Stomach smooth muscle (tissue), 2 donors: ENCODE results near the gene ABLIM1.

Source experiments
- H3K27ac ChIP-seq: one replicate; pipeline ENCODE4 v1.7.0; 2013; ENCODE audit warnings: mild to moderate bottlenecking, low read length, inconsistent platforms
- H3K27me3 ChIP-seq, 2 donors: one replicate each; pipeline ENCODE4 v1.7.0; 2013; ENCODE audit warnings: low read length in 2 of 2; ENCODE audit not compliant: insufficient read depth in 2 of 2, control insufficient read depth in 1 of 2
- H3K36me3 ChIP-seq, 2 donors: one replicate each; pipeline ENCODE4 v1.7.0; 2013; ENCODE audit warnings: low read length in 2 of 2; ENCODE audit not compliant: control insufficient read depth in 2 of 2, insufficient read depth in 2 of 2
- H3K4me1 ChIP-seq: one replicate; pipeline ENCODE4 v1.7.0; 2013; ENCODE audit warnings: low read length; ENCODE audit not compliant: control insufficient read depth, insufficient read depth
- H3K4me3 ChIP-seq, 2 donors: one replicate each; pipeline ENCODE4 v1.7.0; 2013; ENCODE audit warnings: low read length in 2 of 2
- H3K9ac ChIP-seq, 2 donors: one replicate each; pipeline ENCODE4 v1.7.0; 2013; ENCODE audit warnings: low read length in 2 of 2, mild to moderate bottlenecking in 1 of 2
- H3K9me3 ChIP-seq, 2 donors: one replicate each; pipeline ENCODE4 v1.7.0; 2013; ENCODE audit warnings: low read length in 2 of 2; ENCODE audit not compliant: control insufficient read depth in 2 of 2
- donor health status: healthy.
- donor health status: Pancreatic carcinoma.

Gene ABLIM1

GRCh38 chr10:114386452-114386851 lies 271.6 kb downstream of the ABLIM1 start:
- no peak overlapping the region for H3K4me3 ChIP-seq
- H3K9ac ChIP-seq: no peak overlapping the region
- H3K36me3 ChIP-seq: no peaks in the 10 kb centered on the region
- no peaks in the 10 kb centered on the region for H3K9me3 ChIP-seq
- H3K27ac ChIP-seq: no peak overlapping the region
- no peaks in the 10 kb centered on the region for H3K27me3 ChIP-seq
- H3K4me1 ChIP-seq: peaks cover 20% of the 10 kb centered on the region

- peaks cover 17% of the 10 kb centered on the region for H3K4me1 ChIP-seq
- H3K27me3 ChIP-seq: no peaks in the 10 kb centered on the region
- no peak overlapping the region for H3K9ac ChIP-seq
- H3K27ac ChIP-seq: no peak overlapping the region
- no peaks in the 10 kb centered on the region for H3K36me3 ChIP-seq
- H3K4me3 ChIP-seq: no peak overlapping the region
- no peaks in the 10 kb centered on the region for H3K9me3 ChIP-seq
Measured at GRCh38 chr10:114385557-114385956, 272.5 kb downstream of the ABLIM1 start.

DNA sequence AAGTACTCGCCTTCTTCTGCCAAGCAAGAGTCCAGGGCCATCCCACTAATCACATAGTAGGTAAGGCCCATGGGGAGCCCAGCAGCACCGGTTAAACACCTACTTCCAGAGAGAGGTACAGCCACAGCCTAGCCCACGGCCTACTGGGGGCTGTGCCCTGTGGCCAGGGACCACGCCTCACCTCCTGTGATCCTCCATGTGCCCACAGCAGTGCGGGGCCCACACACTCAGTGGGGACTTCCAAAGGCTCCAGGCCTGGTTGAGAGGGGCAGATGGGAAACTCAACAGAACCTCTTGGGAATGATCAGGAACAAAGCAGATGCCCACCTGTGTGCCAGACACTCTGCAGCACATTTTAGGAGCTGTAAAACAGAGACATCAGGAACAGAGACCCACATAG lies 273.5 kb downstream of the ABLIM1 start:
- H3K4me3 ChIP-seq: no peak overlapping the region
- H3K9ac ChIP-seq: no peak overlapping the region
- H3K9me3 ChIP-seq: no peaks in the 10 kb centered on the region
- no peaks in the 10 kb centered on the region for H3K27me3 ChIP-seq
- H3K4me1 ChIP-seq: peaks cover 13% of the 10 kb centered on the region
- H3K36me3 ChIP-seq: no peaks in the 10 kb centered on the region
- no peak overlapping the region for H3K27ac ChIP-seq

- H3K27me3 ChIP-seq: no peaks in the 10 kb centered on the region
- no peaks in the 10 kb centered on the region for H3K36me3 ChIP-seq
- no peaks in the 10 kb centered on the region for H3K9me3 ChIP-seq
- H3K27ac ChIP-seq: no peak overlapping the region
- no peak overlapping the region for H3K9ac ChIP-seq
- H3K4me3 ChIP-seq: no peak overlapping the region
- peaks cover 9% of the 10 kb centered on the region for H3K4me1 ChIP-seq
Measured at GRCh38 chr10:114384181-114384580, 273.9 kb downstream of the ABLIM1 start.
